Right lobe of liver (tissue), 6 donors: ENCODE measurements around the gene CDC37. TPM values are rescaled to one million over a fixed set of nuclear protein-coding genes. Genes with fewer than 3 reads are reported as not detected.
A peak's percentile ranks its signal among the peaks of the same experiment; 100 is the strongest.
"Not testable (repeated sequence)": the region's sequence is repeated elsewhere in the genome, so short reads cannot be mapped to it uniquely, and the experiment has no call there.

ENCODE experiments used
- ATAC-seq, 4 donors: fragments of 200-7000 bp; cut with Tn5 transposase; one replicate each; pipeline ENCODE4 v1.9.1; 2020; ENCODE audit warnings: mild to moderate bottlenecking in 4 of 4, moderate library complexity in 4 of 4
- DNase-seq, 3 donors: peaks; one replicate each; pipeline ENCODE4 v3.0.0-alpha.2; 2020
- H3K27ac ChIP-seq, 3 donors: fragments of 200-600 bp; one replicate each; pipeline ENCODE4 v1.8.0; 2022
- H3K27me3 ChIP-seq, 2 donors: fragments of 200-600 bp; one replicate each; pipeline ENCODE4 v1.8.0; 2022
- H3K36me3 ChIP-seq, 4 donors: fragments of 200-600 bp; sonication (generic) in 1 of 4; one replicate each; pipeline versions ENCODE4 v1.5.1 to v1.8.0; 2017 to 2022; ENCODE audit warnings: control low read depth in 1 of 4
- H3K4me1 ChIP-seq, 4 donors: fragments of 200-600 bp; sonication (generic) in 1 of 4; one replicate each; pipeline versions ENCODE4 v1.5.1 to v1.8.0; 2017 to 2022; ENCODE audit warnings: control low read depth in 1 of 4
- H3K4me3 ChIP-seq, 3 donors: fragments of 200-600 bp; one replicate each; pipeline ENCODE4 v1.8.0; 2022
- H3K9me3 ChIP-seq, 4 donors: fragments of 200-600 bp; sonication (generic) in 1 of 4; one replicate each; pipeline versions ENCODE4 v1.5.1 to v1.8.0; 2017 to 2022; ENCODE audit warnings: control low read depth in 1 of 4
- CTCF ChIP-seq, 4 donors: fragments of 200-600 bp in 3 of 4; fragments of 450-650 bp in 1 of 4; IDR thresholded peaks; one replicate each; pipeline versions ENCODE4 v1.5.1 to v1.8.0; 2016 to 2022; ENCODE audit warnings: antibody characterized with exemption in 4 of 4, mild to moderate bottlenecking in 2 of 4
- POLR2A ChIP-seq: fragments of 450-650 bp; IDR thresholded peaks from one replicate; pipeline ENCODE4 v1.6.1; 2017; ENCODE audit warnings: antibody characterized with exemption, mild to moderate bottlenecking
- WGBS: methylation state at CpG from one replicate; pipeline ENCODE4 v1.1.6; 2018; ENCODE audit warnings: low coverage, low lambda C conversion rate; ENCODE audit not compliant: insufficient coverage; ENCODE audit errors: missing lambda C conversion rate; 5-methylcytosine and 5-hydroxymethylcytosine counted together
- intact Hi-C, 2 donors: fragments of 100-400 bp; cut with DNase I; formaldehyde crosslinking; loops; one replicate each; pipeline versions ENCODE4 v1.11.2 to v1.14.1; 2022
- total RNA-seq, 6 experiments: library from RNA; depleted of rRNA in 2 of 6; stranded (reverse); fragments of >200 nt in 2 of 6; fragmentation: NEBNext Ultra II Directional in 3 of 6; extraction: Animal tissue kit (Norgen Biotek cat#: 25700) in 3 of 6; gene quantifications; one replicate each; pipeline versions ENCODE4 v1.1.0 to v1.2.4, GENCODE V29; 2016 to 2023
- donor health status: DM: no; HTN: yes; CAD: no.
- donor health status: DM: no; HTN: no; CAD: no.
- donor health status: DM: no; HTN: no; CAD: no.
- donor health status: DM: no; HTN: yes; CAD: no.
- donor health status: DM: no; HTN: yes; CAD: no.

The CDC37 gene
- total RNA-seq, 6 experiments from 2014 or later, result 39.6 to 74.9 (median 50.1) TPM

GRCh38 chr19:10384580-10384979, 18.8 kb downstream of the CDC37 start:
- Histone ChIP-seq H3K27ac (no peak overlapping the region), H3K9me3 (no peaks in the 10 kb centered on the region), H3K27me3 (no peaks in the 10 kb centered on the region), H3K36me3 (no peaks in the 10 kb centered on the region), H3K4me1 (peaks cover 0 to 3% (median under 1%) of the 10 kb centered on the region in 4 donors), H3K4me3 (no peak overlapping the region)
- 92% methylated on average over 4 of the region's 9 CpGs for WGBS
- TF ChIP-seq POLR2A, result no peak
- TF ChIP-seq CTCF (IDR thresholded peaks at IDR 0.05), result no peak
- DNase-seq (no peak), ATAC-seq (no peak)
- intact Hi-C loops, result loop anchor here in 1 of 2 donors (10.0 kb wide), 1 partner anchor 50 kb away; the partner anchor contains the start of genes ICAM3 and RAVER1

- not testable (repeated sequence) for ATAC-seq, H3K27ac ChIP-seq, H3K27me3 ChIP-seq, H3K36me3 ChIP-seq, H3K4me3 ChIP-seq, H3K4me1 ChIP-seq, DNase-seq, H3K9me3 ChIP-seq
- intact Hi-C loops, result loop anchor here in 1 of 2 donors (10.0 kb wide), 1 partner anchor 48 kb away; the partner anchor contains the start of genes ICAM3 and RAVER1
- 61% methylated on average over 7 of the region's 8 CpGs for WGBS
Observed at GRCh38 chr19:10383223-10383499, 20.2 kb downstream of the CDC37 start.

GRCh38 chr19:10380313-10381102, 22.8 kb downstream of the CDC37 start, which contains the start of gene TYK2:
Gene TYK2 (minus strand): TSS chr19:10380572. CDS start chr19:10378406, 2,166 bp downstream.
- intact Hi-C loops, result loop anchor here in 1 of 2 donors (10.0 kb wide), 1 partner anchor 46 kb away; the partner anchor contains the start of genes ICAM3 and RAVER1
- Histone ChIP-seq H3K4me3 (peak within 1 kb of the TSS; percentile 89 to 98 (median 98)), H3K4me1 (peaks cover 0 to 3% (median 2%) of the 10 kb centered on the region in 4 donors), H3K27ac (peak within 1 kb of the TSS; percentile 78 to 89 (median 79)), H3K36me3 (peaks cover 0 to 9% (median under 1%) of the 10 kb centered on the region in 4 donors), H3K9me3 (no peaks in the 10 kb centered on the region), H3K27me3 (no peaks in the 10 kb centered on the region)
- peak; percentile 97 to 99 (median 98) for ATAC-seq
- TF ChIP-seq CTCF (IDR thresholded peaks at IDR 0.05) (no peak), POLR2A (peak; percentile 68)
- DNase-seq, result peak; percentile 98
- WGBS, result 0% methylated on average over 27 of the region's 58 CpGs

- ATAC-seq (no peak), DNase-seq (no peak)
- peak overlapping the region; percentile 78 to 89 (median 79) for H3K27ac ChIP-seq
- H3K4me1 ChIP-seq, result peaks cover 0 to 3% (median 2%) of the 10 kb centered on the region in 4 donors
- TF ChIP-seq CTCF (IDR thresholded peaks at IDR 0.05) (no peak), POLR2A (no peak)
- H3K9me3 ChIP-seq, result no peaks in the 10 kb centered on the region
- WGBS, result 0% methylated on average over 6 of the region's 10 CpGs
- H3K27me3 ChIP-seq, result no peaks in the 10 kb centered on the region
- H3K36me3 ChIP-seq, result peaks cover 0 to 9% (median 4%) of the 10 kb centered on the region in 4 donors
- intact Hi-C loops, result loop anchor here in 1 of 2 donors (10.0 kb wide), 1 partner anchor 45 kb away; the partner anchor contains the start of genes ICAM3 and RAVER1
- peak overlapping the region; percentile 89 to 98 (median 98) for H3K4me3 ChIP-seq
Observed at GRCh38 chr19:10379880-10380312, 23.4 kb downstream of the CDC37 start.

- peaks cover 0 to 11% (median 5%) of the 10 kb centered on the region in 4 donors for H3K36me3 ChIP-seq
- no peaks in the 10 kb centered on the region for H3K27me3 ChIP-seq
- 90% methylated on average over 2 of the region's 8 CpGs for WGBS
- H3K9me3 ChIP-seq, result no peaks in the 10 kb centered on the region
- ATAC-seq, result no peak
- DNase-seq, result no peak
- H3K27ac ChIP-seq, result no peak overlapping the region
- H3K4me1 ChIP-seq, result peaks cover 0 to 3% (median 2%) of the 10 kb centered on the region in 4 donors
- intact Hi-C loops, result no loop called here
- no peak overlapping the region for H3K4me3 ChIP-seq
- TF ChIP-seq CTCF (IDR thresholded peaks at IDR 0.05), result no peak
- no peak for TF ChIP-seq POLR2A
Observed at GRCh38 chr19:10378124-10378523, 25.2 kb downstream of the CDC37 start.

GRCh38 chr19:10377140-10377640, 26.2 kb downstream of the CDC37 start:
- H3K36me3 ChIP-seq, result peaks cover 0 to 11% (median 5%) of the 10 kb centered on the region in 4 donors
- WGBS, result 96% methylated on average over 2 of the region's 2 CpGs
- DNase-seq, intact Hi-C loops, H3K27ac ChIP-seq, H3K4me3 ChIP-seq, H3K9me3 ChIP-seq, ATAC-seq, H3K4me1 ChIP-seq, H3K27me3 ChIP-seq: not testable (repeated sequence)
